Epithelial cell of esophagus (primary cell): ENCODE measurements around the gene MED13L.

ENCODE experiments used
- DNase-seq: peaks from one replicate; pipeline ENCODE4 v3.0.0; 2010; ENCODE audit warnings: low read depth
- H3K4me3 ChIP-seq: 2 replicates; pipeline ENCODE4 v1.5.1; 2011; ENCODE audit warnings: mild to moderate bottlenecking, low read length, control low read depth
- CTCF ChIP-seq: IDR thresholded peaks from 2 replicates; pipeline ENCODE4 v1.5.1; 2011; ENCODE audit warnings: low read depth, mild to moderate bottlenecking, low read length, control low read depth, inconsistent platforms; ENCODE audit not compliant: insufficient read depth; ENCODE audit errors: missing control alignments

The MED13L gene

GRCh38 chr12:116024769-116025168, 252.7 kb downstream of the MED13L start:
- H3K4me3 ChIP-seq, result no peak overlapping the region
- TF ChIP-seq CTCF, result no peak
- no peak for DNase-seq

DNA sequence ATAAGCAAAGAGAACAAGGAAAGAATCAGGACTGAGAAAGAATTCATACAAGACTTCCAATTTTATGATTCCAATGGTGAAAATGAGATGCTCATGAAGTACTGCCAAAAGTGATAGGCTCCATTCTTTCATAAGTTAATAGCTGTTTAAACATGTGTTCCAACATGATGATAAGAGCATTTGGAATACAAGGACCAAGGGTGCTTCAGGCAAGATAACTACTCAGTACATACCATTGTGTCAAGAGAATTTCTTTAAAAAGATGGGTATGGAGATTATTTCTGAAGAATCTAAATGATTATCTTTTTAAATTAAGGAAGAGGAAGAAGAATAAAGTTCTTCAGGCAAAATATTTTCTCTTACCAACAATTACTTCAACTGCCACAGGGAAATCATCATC, 258.1 kb downstream of the MED13L start:
- TF ChIP-seq CTCF, result no peak
- no peak for DNase-seq
- H3K4me3 ChIP-seq, result no peak overlapping the region

DNA sequence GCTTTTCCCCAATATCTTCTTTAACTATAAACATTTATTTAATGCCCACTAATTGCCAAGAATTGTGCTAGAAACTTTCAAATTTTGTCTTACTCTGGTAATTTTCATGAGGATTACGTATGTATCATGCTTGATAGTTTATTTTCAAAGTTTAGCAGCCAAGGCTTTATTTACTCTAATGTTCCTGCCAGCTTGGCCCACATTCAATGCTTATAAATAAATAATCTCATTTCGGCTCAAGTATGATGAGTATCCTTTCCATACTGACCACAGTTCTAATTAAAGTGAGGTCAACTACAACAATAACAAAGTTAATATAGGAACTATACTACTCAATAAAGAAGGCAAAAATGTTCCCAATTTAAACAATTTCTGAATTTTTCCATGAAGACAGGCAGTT, 259.2 kb downstream of the MED13L start:
- H3K4me3 ChIP-seq, result no peak overlapping the region
- no peak for TF ChIP-seq CTCF
- no peak for DNase-seq

GRCh38 chr12:116015525-116015924, 262.0 kb downstream of the MED13L start:
- H3K4me3 ChIP-seq, result no peak overlapping the region
- peak; percentile 32 for DNase-seq
- peak; percentile 43 for TF ChIP-seq CTCF

DNA sequence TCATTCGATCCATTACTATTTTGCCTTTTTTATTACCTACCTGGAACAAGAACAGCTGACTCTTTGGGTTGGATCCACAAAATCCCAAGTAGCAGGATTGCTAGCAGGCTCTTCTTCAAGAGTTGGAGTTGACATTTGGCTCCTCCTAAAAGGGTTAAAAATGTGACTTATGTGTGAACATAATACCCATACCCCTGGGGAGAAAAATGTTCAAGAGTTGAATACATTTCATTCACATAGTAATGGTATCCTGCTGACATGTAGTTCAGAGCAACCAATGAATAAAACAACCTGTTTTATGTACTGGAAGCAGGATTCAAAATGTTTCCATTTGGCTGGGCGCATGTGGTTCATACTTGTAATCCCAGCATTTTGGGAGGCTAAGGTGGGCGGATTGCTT, 264.7 kb downstream of the MED13L start:
- no peak for TF ChIP-seq CTCF
- no peak overlapping the region for H3K4me3 ChIP-seq

DNA sequence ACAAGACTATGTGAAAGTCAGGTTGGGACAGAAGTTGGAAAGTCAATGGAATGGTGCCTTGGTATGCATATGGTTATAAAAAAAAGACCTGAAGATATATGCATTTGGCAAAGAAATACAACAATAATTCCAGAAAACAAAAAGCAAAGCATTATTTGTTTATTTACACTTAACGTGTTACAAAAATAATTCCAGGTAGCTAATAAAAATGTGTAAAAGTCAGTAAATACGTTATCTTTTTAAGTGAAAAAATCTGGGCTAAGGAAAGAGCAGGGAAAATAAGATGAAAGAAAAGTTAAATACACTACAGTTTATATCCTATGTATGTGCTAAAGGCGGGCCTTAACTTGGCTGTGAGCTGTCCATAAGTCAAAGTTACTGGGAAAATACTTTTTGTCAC, 266.3 kb downstream of the MED13L start:
- no peak for DNase-seq
- TF ChIP-seq CTCF, result no peak
- H3K4me3 ChIP-seq, result no peak overlapping the region

More for the DNA sequence above, 264.7 kb downstream of the MED13L start:
- DNase-seq, result no peak

- no peak for DNase-seq
- TF ChIP-seq CTCF, result no peak
Measured at GRCh38 chr12:116010467-116010866, 267.0 kb downstream of the MED13L start.

More at GRCh38 chr12:116010467-116010866, 267.0 kb downstream of the MED13L start:
- H3K4me3 ChIP-seq, result no peak overlapping the region
